Neural progenitor cell (in vitro differentiated cells): ENCODE data around the gene PCSK5. TPM values are rescaled to one million over a fixed set of nuclear protein-coding genes. Genes with fewer than 3 reads are reported as not detected.
"Not testable (repeated sequence)": the region's sequence is repeated elsewhere in the genome, so short reads cannot be mapped to it uniquely, and the experiment has no call there.

Experiments used
- DNase-seq: peaks from one replicate; pipeline ENCODE4 v3.0.0-alpha.2; 2016; ENCODE audit warnings: low spot score
- H2AFZ ChIP-seq: fragments of 200-600 bp; sonication (generic); replicated peaks from 2 replicates; pipeline ENCODE4 v1.6.1; 2016; ENCODE audit warnings: antibody characterized with exemption
- H3F3A ChIP-seq: fragments of 200-600 bp; sonication (generic); 2 replicates; pipeline ENCODE4 v1.6.1; 2016; ENCODE audit warnings: antibody characterized with exemption, low read depth
- H3K27ac ChIP-seq: fragments of 200-600 bp; sonication (generic); 2 replicates; pipeline ENCODE4 v1.5.1; 2016; ENCODE audit warnings: mild to moderate bottlenecking
- H3K27me3 ChIP-seq: fragments of 200-600 bp; sonication (generic); 2 replicates; pipeline ENCODE4 v1.6.1; 2016; ENCODE audit warnings: mild to moderate bottlenecking, moderate library complexity
- H3K36me3 ChIP-seq: fragments of 200-600 bp; sonication (generic); 2 replicates; pipeline ENCODE4 v1.5.1; 2016
- H3K4me1 ChIP-seq: fragments of 200-600 bp; sonication (generic); 2 replicates; pipeline ENCODE4 v1.6.1; 2016; ENCODE audit warnings: mixed run types
- H3K4me2 ChIP-seq: fragments of 200-600 bp; sonication (generic); 2 replicates; pipeline ENCODE4 v1.6.1; 2016
- H3K4me3 ChIP-seq: fragments of 200-600 bp; sonication (generic); 2 replicates; pipeline ENCODE4 v1.5.1; 2016
- H3K79me2 ChIP-seq: fragments of 200-600 bp; sonication (generic); 2 replicates; pipeline ENCODE4 v1.6.1; 2016; ENCODE audit warnings: low read depth
- H3K9ac ChIP-seq: fragments of 200-600 bp; sonication (generic); 2 replicates; pipeline ENCODE4 v1.6.1; 2016
- H3K9me3 ChIP-seq: fragments of 200-600 bp; sonication (generic); 2 replicates; pipeline ENCODE4 v1.5.1; 2016; ENCODE audit warnings: low read depth
- H4K20me1 ChIP-seq: fragments of 200-600 bp; sonication (generic); 2 replicates; pipeline ENCODE4 v1.6.1; 2016; ENCODE audit warnings: low read depth
- H3K27ac Mint-ChIP-seq: 3 replicates; pipeline ENCODE4 v1.8.0; 2021; ENCODE audit warnings: mixed read lengths
- H3K27me3 Mint-ChIP-seq: 2 replicates; pipeline ENCODE4 v1.8.0; 2022; ENCODE audit warnings: low read depth, mild to moderate bottlenecking, inconsistent platforms, moderate library complexity, mixed read lengths; ENCODE audit not compliant: insufficient read depth
- H3K36me3 Mint-ChIP-seq: 3 replicates; pipeline ENCODE4 v1.8.0; 2021; ENCODE audit warnings: mixed read lengths
- H3K4me1 Mint-ChIP-seq: 3 replicates; pipeline ENCODE4 v1.8.0; 2021; ENCODE audit warnings: mixed read lengths
- H3K4me3 Mint-ChIP-seq: 3 replicates; pipeline ENCODE4 v1.8.0; 2021; ENCODE audit warnings: mild to moderate bottlenecking, moderate library complexity, mixed read lengths
- H3K9me3 Mint-ChIP-seq: 3 replicates; pipeline ENCODE4 v1.8.0; 2020; ENCODE audit warnings: mixed read lengths
- CTCF ChIP-seq: fragments of 200-600 bp; sonication (generic); IDR thresholded peaks from 2 replicates; pipeline ENCODE4 v1.5.1; 2017; ENCODE audit warnings: antibody characterized with exemption, mild to moderate bottlenecking
- EZH2 ChIP-seq: fragments of 200-600 bp; sonication (generic); IDR thresholded peaks from 2 replicates; pipeline ENCODE4 v1.6.1; 2017; ENCODE audit warnings: antibody characterized with exemption, mild to moderate bottlenecking, moderate library complexity
- EZH2phosphoT487 ChIP-seq: fragments of 200-600 bp; sonication (generic); IDR thresholded peaks from 2 replicates; pipeline ENCODE4 v1.6.1; 2017; ENCODE audit warnings: antibody characterized with exemption
- total RNA-seq: library from RNA; depleted of rRNA; stranded (reverse); fragments of >200 nt; gene quantifications from 2 replicates; pipeline ENCODE4 v1.2.3, GENCODE V29; 2015; ENCODE audit warnings: low replicate concordance

PCSK5 gene
- total RNA-seq, 1 donor from 2014 or later, result 23.4 TPM

- no peak for DNase-seq
- H3K9ac ChIP-seq, result no peak overlapping the region
- H3K27ac ChIP-seq, result no peak overlapping the region
- H2AFZ ChIP-seq, result no peak overlapping the region
- TF ChIP-seq EZH2phosphoT487 (no peak), CTCF (no peak), EZH2 (no peak)
- Mint-ChIP-seq H3K36me3 (peaks cover 30% of the 10 kb centered on the region), H3K9me3 (peaks cover 6% of the 10 kb centered on the region), H3K27me3 (peaks cover 5% of the 10 kb centered on the region), H3K4me3 (no peak overlapping the region), H3K4me1 (peaks cover 17% of the 10 kb centered on the region), H3K27ac (no peak overlapping the region)
- H3K4me3 ChIP-seq, result no peak overlapping the region
- H3K4me2 ChIP-seq, result no peak overlapping the region
- H3K27me3 ChIP-seq, result no peaks in the 10 kb centered on the region
- H3K9me3 ChIP-seq, result no peaks in the 10 kb centered on the region
- H3K4me1 ChIP-seq, result peaks cover 4% of the 10 kb centered on the region
- no peaks in the 10 kb centered on the region for H3K79me2 ChIP-seq
- H3F3A ChIP-seq, result no peaks in the 10 kb centered on the region
- no peaks in the 10 kb centered on the region for H3K36me3 ChIP-seq
- H4K20me1 ChIP-seq, result no peaks in the 10 kb centered on the region
Observed at GRCh38 chr9:76049341-76049740, 158.9 kb downstream of the PCSK5 start.

GRCh38 chr9:76067696-76068095 lies 177.2 kb downstream of the PCSK5 start:
- Mint-ChIP-seq H3K36me3 (peaks cover 18% of the 10 kb centered on the region), H3K4me3 (no peak overlapping the region), H3K9me3 (peaks cover 7% of the 10 kb centered on the region), H3K4me1 (peaks cover 3% of the 10 kb centered on the region), H3K27ac (no peak overlapping the region), H3K27me3 (no peaks in the 10 kb centered on the region)
- H3K9ac ChIP-seq, result no peak overlapping the region
- no peaks in the 10 kb centered on the region for H3K27me3 ChIP-seq
- DNase-seq, result no peak
- H3K4me1 ChIP-seq, result no peaks in the 10 kb centered on the region
- H3K9me3 ChIP-seq, result no peaks in the 10 kb centered on the region
- H3K36me3 ChIP-seq, result peaks cover 7% of the 10 kb centered on the region
- H2AFZ ChIP-seq, result no peak overlapping the region
- H3F3A ChIP-seq, result no peaks in the 10 kb centered on the region
- H3K79me2 ChIP-seq, result no peaks in the 10 kb centered on the region
- no peak for TF ChIP-seq CTCF
- no peak for TF ChIP-seq EZH2
- TF ChIP-seq EZH2phosphoT487, result no peak
- no peaks in the 10 kb centered on the region for H4K20me1 ChIP-seq
- no peak overlapping the region for H3K4me3 ChIP-seq
- no peak overlapping the region for H3K27ac ChIP-seq
- H3K4me2 ChIP-seq, result no peak overlapping the region

GRCh38 chr9:76077537-76077936 lies 187.1 kb downstream of the PCSK5 start:
- no peaks in the 10 kb centered on the region for H3K79me2 ChIP-seq
- H3K27me3 ChIP-seq, result no peaks in the 10 kb centered on the region
- H3K4me3 Mint-ChIP-seq, result no peak overlapping the region
- H3K4me1 ChIP-seq, result no peaks in the 10 kb centered on the region
- peaks cover 14% of the 10 kb centered on the region for H3K36me3 ChIP-seq
- no peaks in the 10 kb centered on the region for H3K9me3 ChIP-seq
- H3K9me3 Mint-ChIP-seq, result peaks cover 15% of the 10 kb centered on the region
- no peak overlapping the region for H3K27ac Mint-ChIP-seq
- no peak overlapping the region for H3K4me2 ChIP-seq
- TF ChIP-seq EZH2, result no peak
- no peak for TF ChIP-seq CTCF
- TF ChIP-seq EZH2phosphoT487, result no peak
- H3K4me3 ChIP-seq, result no peak overlapping the region
- DNase-seq, result no peak
- no peaks in the 10 kb centered on the region for H3F3A ChIP-seq
- H4K20me1 ChIP-seq, result no peaks in the 10 kb centered on the region
- H2AFZ ChIP-seq, result no peak overlapping the region
- no peaks in the 10 kb centered on the region for H3K4me1 Mint-ChIP-seq
- peaks cover 34% of the 10 kb centered on the region for H3K36me3 Mint-ChIP-seq
- no peak overlapping the region for H3K27ac ChIP-seq
- H3K9ac ChIP-seq, result no peak overlapping the region
- peaks cover 2% of the 10 kb centered on the region for H3K27me3 Mint-ChIP-seq

- not testable (repeated sequence) for H3K9ac ChIP-seq, H3K4me1 ChIP-seq, H3K27ac Mint-ChIP-seq, H3K27me3 ChIP-seq, H3F3A ChIP-seq, H3K4me1 Mint-ChIP-seq, DNase-seq, H2AFZ ChIP-seq, H3K4me3 Mint-ChIP-seq, H3K9me3 ChIP-seq, H3K79me2 ChIP-seq, H3K4me3 ChIP-seq, H3K27ac ChIP-seq, H3K27me3 Mint-ChIP-seq, H3K4me2 ChIP-seq, H4K20me1 ChIP-seq
- Mint-ChIP-seq H3K36me3 (peaks cover 28% of the 10 kb centered on the region), H3K9me3 (peaks cover 15% of the 10 kb centered on the region)
- peaks cover 14% of the 10 kb centered on the region for H3K36me3 ChIP-seq
Observed at GRCh38 chr9:76081281-76081680, 190.8 kb downstream of the PCSK5 start.
